ENCODE data around the gene NEURL3. TPM values are rescaled to one million over a fixed set of nuclear protein-coding genes. Genes with fewer than 3 reads are reported as not detected.

The NEURL3 gene
- total RNA-seq, 1 donor from 2014 or later = 9.0 TPM

- no peak for DNase-seq (ENCODE audit: low read depth)
These were observed 34.2 kb upstream of the NEURL3 start for GRCh38 chr2:96539215-96539920.

GRCh38 chr2:96538487-96539214 lies 33.5 kb upstream of the NEURL3 start:
- DNase-seq (ENCODE audit: low read depth) = no peak

GRCh38 chr2:96537734-96538486 lies 32.8 kb upstream of the NEURL3 start:
- DNase-seq (ENCODE audit: low read depth) = no peak

- no peak for DNase-seq (ENCODE audit: low read depth)
These were observed 32.0 kb upstream of the NEURL3 start for GRCh38 chr2:96537066-96537733.

GRCh38 chr2:96536445-96537065 lies 31.4 kb upstream of the NEURL3 start, which contains the start of gene ARID5A:
TSS of gene ARID5A (plus strand) at chr2:96536752. CDS start at chr2:96536827, 75 bp downstream.
- DNase-seq (ENCODE audit: low read depth) = peak; percentile 66

GRCh38 chr2:96535331-96535730 lies 30.2 kb upstream of the NEURL3 start:
- no peak for DNase-seq (ENCODE audit: low read depth)

GRCh38 chr2:96534701-96535181 lies 29.6 kb upstream of the NEURL3 start:
- no peak for DNase-seq (ENCODE audit: low read depth)

- DNase-seq (ENCODE audit: low read depth) = no peak
These were observed 29.0 kb upstream of the NEURL3 start for GRCh38 chr2:96534141-96534540.

GRCh38 chr2:96533292-96534073 lies 28.3 kb upstream of the NEURL3 start:
- DNase-seq (ENCODE audit: low read depth) = peak; percentile 33

- no peak for DNase-seq (ENCODE audit: low read depth)
These were observed 27.6 kb upstream of the NEURL3 start for GRCh38 chr2:96532641-96533291.

GRCh38 chr2:96531872-96532505 lies 26.8 kb upstream of the NEURL3 start:
- DNase-seq (ENCODE audit: low read depth) = peak; percentile 99

GRCh38 chr2:96531366-96531765 lies 26.2 kb upstream of the NEURL3 start:
- DNase-seq (ENCODE audit: low read depth) = no peak

GRCh38 chr2:96530474-96531357 lies 25.6 kb upstream of the NEURL3 start:
- DNase-seq (ENCODE audit: low read depth) = no peak

- DNase-seq (ENCODE audit: low read depth) = no peak
These were observed 24.9 kb upstream of the NEURL3 start for GRCh38 chr2:96530144-96530430.

GRCh38 chr2:96529376-96530143 lies 24.4 kb upstream of the NEURL3 start:
- DNase-seq (ENCODE audit: low read depth) = no peak

GRCh38 chr2:96528700-96529375 lies 23.7 kb upstream of the NEURL3 start:
- no peak for DNase-seq (ENCODE audit: low read depth)

- DNase-seq (ENCODE audit: low read depth) = no peak
These were observed 23.0 kb upstream of the NEURL3 start for GRCh38 chr2:96528006-96528699.

Data from renal cortical epithelial cell (primary cell).